Neural cell (in vitro differentiated cells): ENCODE results near the gene VSTM1. TPM values are rescaled to one million over a fixed set of nuclear protein-coding genes. Genes with fewer than 3 reads are reported as not detected.

ENCODE experiments used
- H2AFZ ChIP-seq: fragments of 200-600, 300-800 bp; sonication (generic), shearing (Covaris generic); 2 replicates; pipeline ENCODE4 v1.6.0; 2014; ENCODE audit warnings: low read depth, mild to moderate bottlenecking, antibody characterized with exemption, low read length, moderate library complexity
- H3F3A ChIP-seq: fragments of 200-600 bp; shearing (Covaris generic); 2 replicates; pipeline ENCODE4 v1.6.1; 2016; ENCODE audit warnings: mild to moderate bottlenecking, moderate library complexity, mixed read lengths, antibody characterized with exemption, low read length; ENCODE audit not compliant: insufficient read depth, poor library complexity, severe bottlenecking
- H3K27ac ChIP-seq: fragments of 200-600, 300-800 bp; sonication (generic), shearing (Covaris generic); 2 replicates; pipeline ENCODE4 v1.5.1; 2014; ENCODE audit warnings: mild to moderate bottlenecking, low read length, moderate library complexity
- H3K27me3 ChIP-seq: fragments of 300-800, 200-600 bp; sonication (generic), shearing (Covaris generic); 2 replicates; pipeline ENCODE4 v1.6.0; 2014; ENCODE audit warnings: mild to moderate bottlenecking, low read depth, low read length, moderate library complexity; ENCODE audit not compliant: insufficient read depth
- H3K36me3 ChIP-seq: fragments of 300-800, 200-600 bp; sonication (generic), shearing (Covaris generic); 2 replicates; pipeline ENCODE4 v1.5.1; 2014; ENCODE audit warnings: mild to moderate bottlenecking, antibody characterized with exemption, low read length, moderate library complexity; ENCODE audit not compliant: insufficient read depth
- H3K4me2 ChIP-seq: fragments of 300-800, 200-600 bp; sonication (generic), shearing (Covaris generic); 2 replicates; pipeline ENCODE4 v1.6.0; 2014; ENCODE audit warnings: mild to moderate bottlenecking, low read length
- H3K4me3 ChIP-seq: fragments of 300-800, 200-600 bp; sonication (generic), shearing (Covaris generic); 2 replicates; pipeline ENCODE4 v1.5.1; 2014; ENCODE audit warnings: mild to moderate bottlenecking, low read length, moderate library complexity
- H3K79me2 ChIP-seq: fragments of 200-600 bp; shearing (Covaris generic); replicated peaks from 2 replicates; pipeline ENCODE4 v1.6.0; 2014; ENCODE audit warnings: mild to moderate bottlenecking, low read length, moderate library complexity; ENCODE audit not compliant: insufficient read depth
- H3K9ac ChIP-seq: fragments of 300-800, 200-600 bp; sonication (generic), shearing (Covaris generic); 2 replicates; pipeline ENCODE4 v1.6.1; 2016; ENCODE audit warnings: mild to moderate bottlenecking, low read length, mixed read lengths
- H3K9me2 ChIP-seq: fragments of 200-600 bp; shearing (Covaris generic); 2 replicates; pipeline ENCODE4 v1.6.1; 2016; ENCODE audit warnings: mild to moderate bottlenecking, low read length, mixed read lengths; ENCODE audit not compliant: insufficient read depth
- H3K9me3 ChIP-seq: fragments of 200-600, 300-800 bp; sonication (generic), shearing (Covaris generic); 2 replicates; pipeline ENCODE4 v1.6.1; 2016; ENCODE audit warnings: mild to moderate bottlenecking, mixed run types, low read length, moderate library complexity, mixed read lengths
- H4K20me1 ChIP-seq: fragments of 200-600 bp; shearing (Covaris generic); 2 replicates; pipeline ENCODE4 v1.6.1; 2016; ENCODE audit warnings: mild to moderate bottlenecking, mixed run types; ENCODE audit not compliant: insufficient read depth
- EP300 ChIP-seq: fragments of 450-650 bp; conservative IDR thresholded peaks from 2 replicates; pipeline ENCODE4 v1.6.1; 2014; ENCODE audit warnings: antibody characterized with exemption, mild to moderate bottlenecking, moderate library complexity; ENCODE audit not compliant: poor library complexity, severe bottlenecking
- EZH2 ChIP-seq: fragments of 200-600, 300-800 bp; shearing (Covaris generic), sonication (generic); IDR thresholded peaks from 2 replicates; pipeline ENCODE4 v1.6.1; 2014; ENCODE audit warnings: antibody characterized with exemption, low read length, borderline replicate concordance, mild to moderate bottlenecking; ENCODE audit not compliant: insufficient read depth, poor library complexity, severe bottlenecking
- MXI1 ChIP-seq: fragments of 450-650 bp; conservative IDR thresholded peaks from 2 replicates; pipeline ENCODE4 v1.6.1; 2014; ENCODE audit warnings: antibody characterized with exemption, mild to moderate bottlenecking; ENCODE audit not compliant: poor library complexity, severe bottlenecking
- POLR2AphosphoS5 ChIP-seq: IDR thresholded peaks from 2 replicates; pipeline ENCODE4 v1.6.1; 2012
- RAD21 ChIP-seq: fragments of 450-650 bp; conservative IDR thresholded peaks from 2 replicates; pipeline ENCODE4 v1.6.1; 2014; ENCODE audit warnings: antibody characterized with exemption, mild to moderate bottlenecking, moderate library complexity
- SMC3 ChIP-seq: fragments of 450-650 bp; conservative IDR thresholded peaks from 2 replicates; pipeline ENCODE4 v1.6.1; 2014; ENCODE audit warnings: antibody characterized with exemption, mild to moderate bottlenecking, moderate library complexity; ENCODE audit not compliant: poor library complexity
- TAF1 ChIP-seq: IDR thresholded peaks from 2 replicates; pipeline ENCODE4 v1.6.1; 2012; ENCODE audit warnings: low read depth
- polyA plus RNA-seq: library from polyadenylated mRNA; depleted of rRNA; stranded (reverse); fragments of >200 nt; gene quantifications from 2 replicates; pipeline ENCODE4 v1.2.3, GENCODE V29; 2014
- TF ChIP-seq, protein P1 (sequence below): fragments of 450-650 bp; IDR thresholded peaks from 2 replicates; pipeline ENCODE4 v1.5.1; 2014; ENCODE audit warnings: antibody characterized with exemption, mild to moderate bottlenecking, moderate library complexity; ENCODE audit not compliant: poor library complexity, severe bottlenecking
- TF ChIP-seq, protein P2 (sequence below): IDR thresholded peaks from 2 replicates; pipeline ENCODE4 v1.6.1; 2012; ENCODE audit warnings: borderline replicate concordance

Gene VSTM1
- polyA plus RNA-seq, 1 donor from 2014 or later, result not detected

GRCh38 chr19:54062643-54063042 lies 1.1 kb downstream of the VSTM1 start:
- Histone ChIP-seq H3K9me3 (no peaks in the 10 kb centered on the region), H3K27me3 (no peaks in the 10 kb centered on the region), H3K9ac (no peak overlapping the region), H3K36me3 (no peaks in the 10 kb centered on the region), H3K4me2 (no peak overlapping the region), H4K20me1 (no peaks in the 10 kb centered on the region), H3K4me3 (no peak overlapping the region), H3K9me2 (no peaks in the 10 kb centered on the region), H3K79me2 (no peaks in the 10 kb centered on the region), H3K27ac (no peak overlapping the region), H2AFZ (no peak overlapping the region), H3F3A (no peaks in the 10 kb centered on the region)
- TF ChIP-seq RAD21 (no peak), MXI1 (no peak), SMC3 (no peak), POLR2AphosphoS5 (no peak)
- TF ChIP-seq, protein P1, sequence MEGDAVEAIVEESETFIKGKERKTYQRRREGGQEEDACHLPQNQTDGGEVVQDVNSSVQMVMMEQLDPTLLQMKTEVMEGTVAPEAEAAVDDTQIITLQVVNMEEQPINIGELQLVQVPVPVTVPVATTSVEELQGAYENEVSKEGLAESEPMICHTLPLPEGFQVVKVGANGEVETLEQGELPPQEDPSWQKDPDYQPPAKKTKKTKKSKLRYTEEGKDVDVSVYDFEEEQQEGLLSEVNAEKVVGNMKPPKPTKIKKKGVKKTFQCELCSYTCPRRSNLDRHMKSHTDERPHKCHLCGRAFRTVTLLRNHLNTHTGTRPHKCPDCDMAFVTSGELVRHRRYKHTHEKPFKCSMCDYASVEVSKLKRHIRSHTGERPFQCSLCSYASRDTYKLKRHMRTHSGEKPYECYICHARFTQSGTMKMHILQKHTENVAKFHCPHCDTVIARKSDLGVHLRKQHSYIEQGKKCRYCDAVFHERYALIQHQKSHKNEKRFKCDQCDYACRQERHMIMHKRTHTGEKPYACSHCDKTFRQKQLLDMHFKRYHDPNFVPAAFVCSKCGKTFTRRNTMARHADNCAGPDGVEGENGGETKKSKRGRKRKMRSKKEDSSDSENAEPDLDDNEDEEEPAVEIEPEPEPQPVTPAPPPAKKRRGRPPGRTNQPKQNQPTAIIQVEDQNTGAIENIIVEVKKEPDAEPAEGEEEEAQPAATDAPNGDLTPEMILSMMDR, result no peak

DNA sequence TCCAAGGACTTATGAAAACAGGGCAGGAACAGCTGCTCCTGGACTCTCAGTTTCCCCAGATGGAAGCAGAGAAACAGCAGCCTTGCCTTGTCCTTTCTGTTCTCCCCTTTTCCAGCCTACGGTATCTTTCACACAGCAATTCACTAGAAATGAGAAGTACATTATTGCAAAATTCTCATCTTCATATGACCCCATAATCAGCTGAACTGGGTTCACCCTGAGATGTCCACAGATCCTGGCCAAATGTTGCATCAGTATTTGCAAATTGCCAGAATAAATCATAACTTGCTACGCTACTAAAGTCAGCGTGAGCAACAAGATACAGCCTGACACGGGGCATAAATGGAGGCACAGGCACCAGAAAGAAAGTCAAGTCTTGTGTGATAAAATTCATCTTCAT lies 16.1 kb downstream of the VSTM1 start:
- Histone ChIP-seq H4K20me1 (no peaks in the 10 kb centered on the region), H3K4me3 (no peak overlapping the region), H3F3A (no peaks in the 10 kb centered on the region), H3K9me2 (no peaks in the 10 kb centered on the region), H3K79me2 (no peaks in the 10 kb centered on the region), H2AFZ (no peak overlapping the region), H3K36me3 (no peaks in the 10 kb centered on the region), H3K27me3 (no peaks in the 10 kb centered on the region), H3K4me2 (no peak overlapping the region), H3K27ac (no peak overlapping the region), H3K9me3 (no peaks in the 10 kb centered on the region), H3K9ac (no peak overlapping the region)
- TF ChIP-seq, protein P2, sequence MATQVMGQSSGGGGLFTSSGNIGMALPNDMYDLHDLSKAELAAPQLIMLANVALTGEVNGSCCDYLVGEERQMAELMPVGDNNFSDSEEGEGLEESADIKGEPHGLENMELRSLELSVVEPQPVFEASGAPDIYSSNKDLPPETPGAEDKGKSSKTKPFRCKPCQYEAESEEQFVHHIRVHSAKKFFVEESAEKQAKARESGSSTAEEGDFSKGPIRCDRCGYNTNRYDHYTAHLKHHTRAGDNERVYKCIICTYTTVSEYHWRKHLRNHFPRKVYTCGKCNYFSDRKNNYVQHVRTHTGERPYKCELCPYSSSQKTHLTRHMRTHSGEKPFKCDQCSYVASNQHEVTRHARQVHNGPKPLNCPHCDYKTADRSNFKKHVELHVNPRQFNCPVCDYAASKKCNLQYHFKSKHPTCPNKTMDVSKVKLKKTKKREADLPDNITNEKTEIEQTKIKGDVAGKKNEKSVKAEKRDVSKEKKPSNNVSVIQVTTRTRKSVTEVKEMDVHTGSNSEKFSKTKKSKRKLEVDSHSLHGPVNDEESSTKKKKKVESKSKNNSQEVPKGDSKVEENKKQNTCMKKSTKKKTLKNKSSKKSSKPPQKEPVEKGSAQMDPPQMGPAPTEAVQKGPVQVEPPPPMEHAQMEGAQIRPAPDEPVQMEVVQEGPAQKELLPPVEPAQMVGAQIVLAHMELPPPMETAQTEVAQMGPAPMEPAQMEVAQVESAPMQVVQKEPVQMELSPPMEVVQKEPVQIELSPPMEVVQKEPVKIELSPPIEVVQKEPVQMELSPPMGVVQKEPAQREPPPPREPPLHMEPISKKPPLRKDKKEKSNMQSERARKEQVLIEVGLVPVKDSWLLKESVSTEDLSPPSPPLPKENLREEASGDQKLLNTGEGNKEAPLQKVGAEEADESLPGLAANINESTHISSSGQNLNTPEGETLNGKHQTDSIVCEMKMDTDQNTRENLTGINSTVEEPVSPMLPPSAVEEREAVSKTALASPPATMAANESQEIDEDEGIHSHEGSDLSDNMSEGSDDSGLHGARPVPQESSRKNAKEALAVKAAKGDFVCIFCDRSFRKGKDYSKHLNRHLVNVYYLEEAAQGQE, result no peak
- TF ChIP-seq TAF1, result no peak
- TF ChIP-seq EP300, result no peak
- TF ChIP-seq, protein P1, result no peak
- TF ChIP-seq MXI1, result no peak
- no peak for TF ChIP-seq SMC3
- TF ChIP-seq RAD21, result no peak
- no peak for TF ChIP-seq POLR2AphosphoS5
- no peak for TF ChIP-seq EZH2
